Suppressor macrophage treated with lipopolysaccharide for 1 hour (primary cell): ENCODE measurements around the gene CD44.

ENCODE experiments used
- DNase-seq, 3 donors: peaks; one replicate each; pipeline ENCODE4 v3.0.0-alpha.2; 2020 to 2022

Gene CD44

GRCh38 chr11:35112056-35112845, 26.7 kb upstream of the CD44 start:
- no peak for DNase-seq

- no peak for DNase-seq
Measured at GRCh38 chr11:35112846-35113105, 26.2 kb upstream of the CD44 start.

- peak; percentile 56 to 74 (median 63) for DNase-seq
Measured at GRCh38 chr11:35114906-35115687, 23.9 kb upstream of the CD44 start.

- no peak for DNase-seq
Measured at GRCh38 chr11:35115688-35116030, 23.3 kb upstream of the CD44 start.

GRCh38 chr11:35116245-35116644, 22.7 kb upstream of the CD44 start:
- no peak for DNase-seq

GRCh38 chr11:35116762-35117640, 22.0 kb upstream of the CD44 start:
- DNase-seq: no peak

- DNase-seq: no peak
Measured at GRCh38 chr11:35118906-35119305, 20.1 kb upstream of the CD44 start.

GRCh38 chr11:35121326-35121865, 17.6 kb upstream of the CD44 start:
- DNase-seq: no peak

GRCh38 chr11:35122308-35122707, 16.7 kb upstream of the CD44 start:
- DNase-seq: no peak

GRCh38 chr11:35126000-35126878, 12.7 kb upstream of the CD44 start:
- peak; percentile 89 to 97 (median 92) for DNase-seq

GRCh38 chr11:35126879-35127581, 11.9 kb upstream of the CD44 start:
- DNase-seq: peak; percentile 65 to 91 (median 74)

- no peak for DNase-seq
Measured at GRCh38 chr11:35127619-35128018, 11.4 kb upstream of the CD44 start.

GRCh38 chr11:35131094-35131493, 7.9 kb upstream of the CD44 start:
- no peak for DNase-seq

GRCh38 chr11:35131886-35132285, 7.1 kb upstream of the CD44 start:
- DNase-seq: no peak

- DNase-seq: no peak
Measured at GRCh38 chr11:35133656-35134055, 5.3 kb upstream of the CD44 start.

- DNase-seq: peak; percentile 73 to 86 (median 83)
Measured at GRCh38 chr11:35134403-35135148, 4.4 kb upstream of the CD44 start.

- peak; percentile 65 to 86 (median 74) for DNase-seq
Measured at GRCh38 chr11:35135222-35135621, 3.7 kb upstream of the CD44 start.

GRCh38 chr11:35136311-35136710, 2.7 kb upstream of the CD44 start:
- DNase-seq: peak in 1 of 3 donors; percentile 21

GRCh38 chr11:35138058-35138457, 913 bp upstream of the CD44 start:
- DNase-seq: no peak

- no peak for DNase-seq
Measured at GRCh38 chr11:35138606-35138942, 397 bp upstream of the CD44 start.

GRCh38 chr11:35139722-35140282, 831 bp downstream of the CD44 start:
- DNase-seq: peak in 1 of 3 donors; percentile 66
